NCI-H446 treated with DMSO at 0.1 percent for 48 hours (cell line): Measurements from ENCODE around the gene LRRK1.

Source experiments
- DNase-seq: peaks from one replicate; lab custom pipeline; 2025; lab: John Stamatoyannopoulos, UW

Gene LRRK1

DNA sequence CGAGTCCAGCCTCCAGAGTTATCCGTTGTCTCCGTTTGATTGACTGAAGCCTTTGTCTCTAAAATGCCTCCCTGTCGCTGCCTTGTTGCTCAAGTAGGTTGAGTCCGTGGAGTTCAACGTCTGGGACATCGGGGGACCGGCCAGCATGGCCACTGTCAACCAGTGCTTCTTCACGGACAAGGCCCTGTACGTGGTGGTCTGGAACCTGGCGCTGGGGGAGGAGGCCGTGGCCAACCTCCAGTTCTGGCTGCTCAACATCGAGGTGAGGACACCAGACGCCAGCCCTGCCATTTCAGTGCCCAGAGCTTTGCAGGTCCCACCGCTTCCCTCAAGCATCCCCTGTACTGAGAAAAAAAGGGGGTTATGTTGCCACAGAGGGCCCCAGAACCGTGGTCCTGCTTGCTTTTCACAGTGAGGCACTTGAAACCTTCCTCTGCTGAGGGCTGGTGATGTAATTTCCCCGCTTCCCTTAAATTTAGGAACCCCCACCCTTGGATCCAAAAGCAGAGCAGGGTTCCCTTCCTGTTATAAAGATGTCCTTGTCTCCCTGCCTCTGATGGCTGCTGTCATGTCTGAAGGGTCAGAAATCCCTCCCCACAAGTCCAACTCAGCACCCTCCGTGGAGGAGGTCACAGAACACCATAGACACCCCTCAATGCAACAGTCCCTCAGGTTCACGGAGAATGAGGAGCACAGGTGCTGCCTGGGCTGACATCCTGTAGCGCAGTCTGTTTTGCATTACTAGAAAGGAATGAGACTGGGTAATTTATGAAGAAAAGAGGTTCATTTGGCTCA lies 105.7 kb downstream of the LRRK1 start:
- no peak for DNase-seq

DNA sequence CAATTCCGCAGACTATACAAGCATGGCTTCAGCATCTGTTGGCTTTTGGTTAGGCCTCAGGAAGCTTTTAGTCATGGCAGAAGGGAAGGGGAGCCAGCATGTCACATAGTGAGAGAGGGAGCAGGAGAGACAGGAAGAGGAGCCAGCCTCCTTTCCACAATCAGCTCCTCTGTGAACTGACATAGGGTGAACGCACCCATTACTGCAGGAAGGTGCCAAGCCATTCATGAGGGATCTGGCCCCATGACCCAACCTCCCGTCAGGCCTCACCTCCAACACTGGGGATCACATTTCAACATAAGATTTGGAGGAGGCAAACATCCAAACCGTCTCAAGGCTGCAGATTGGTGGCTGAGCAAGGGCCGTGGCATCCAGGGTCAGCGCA lies 106.3 kb downstream of the LRRK1 start:
- no peak for DNase-seq

DNA sequence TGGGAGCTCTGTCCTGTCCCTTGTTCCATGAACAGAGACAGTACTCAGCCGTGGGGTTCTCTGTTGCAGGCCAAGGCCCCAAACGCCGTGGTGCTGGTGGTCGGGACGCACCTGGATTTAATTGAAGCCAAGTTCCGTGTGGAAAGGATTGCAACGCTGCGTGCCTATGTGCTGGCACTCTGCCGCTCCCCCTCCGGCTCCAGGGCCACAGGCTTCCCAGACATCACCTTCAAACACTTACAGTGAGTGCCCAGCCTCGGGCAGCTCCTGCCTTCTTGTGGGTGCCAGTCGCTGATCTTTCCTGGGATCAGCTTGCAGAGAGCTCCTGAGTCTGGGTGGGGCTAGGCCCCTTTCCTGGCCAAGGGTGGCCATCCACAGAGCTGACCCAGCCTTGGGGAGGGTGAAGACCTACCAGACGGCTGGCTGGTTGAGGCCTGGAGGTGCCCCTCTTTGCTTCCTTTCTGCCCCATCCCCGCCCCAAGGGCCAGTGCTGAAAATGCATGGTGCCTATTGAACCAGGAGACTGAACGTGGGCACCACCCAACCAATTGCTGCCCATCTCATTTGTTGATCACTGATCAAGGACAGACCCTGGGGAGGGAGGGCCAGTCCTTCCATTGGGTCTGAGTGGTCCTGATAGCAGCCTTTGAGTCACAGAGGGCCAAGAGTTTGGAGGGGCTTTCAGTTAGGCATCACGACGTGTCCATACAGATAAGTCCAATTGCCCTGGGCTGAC lies 106.9 kb downstream of the LRRK1 start:
- no peak for DNase-seq

DNA sequence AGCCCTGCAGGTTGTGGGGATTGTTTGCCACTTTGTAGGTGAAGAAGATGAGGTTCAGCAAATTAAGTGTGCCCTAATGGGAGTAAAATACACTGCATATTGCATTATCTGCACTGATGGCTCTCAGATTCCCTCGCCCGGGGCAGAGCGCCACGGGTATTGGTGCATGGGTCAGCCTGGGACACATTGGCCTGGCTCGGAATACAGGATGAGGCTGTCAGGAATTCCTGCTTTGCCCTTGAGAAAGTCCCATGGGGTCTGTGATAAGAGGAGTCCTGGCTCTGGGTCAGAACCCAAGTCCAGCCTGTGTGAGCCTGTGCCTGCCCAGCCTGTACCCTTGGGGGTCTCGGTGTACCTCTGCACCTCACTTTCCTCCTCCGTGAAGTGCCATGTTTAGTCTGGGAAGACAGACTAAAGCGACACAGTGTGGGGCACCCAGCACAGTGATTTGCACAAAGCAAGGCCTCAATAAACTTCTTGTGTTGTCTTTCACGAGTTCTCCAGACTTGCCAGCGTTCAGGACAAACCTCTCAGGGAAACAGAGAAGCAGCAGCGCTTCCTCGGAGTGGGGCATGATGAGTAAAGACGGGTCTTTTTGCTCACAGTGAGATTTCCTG lies 107.6 kb downstream of the LRRK1 start:
- DNase-seq = no peak

DNA sequence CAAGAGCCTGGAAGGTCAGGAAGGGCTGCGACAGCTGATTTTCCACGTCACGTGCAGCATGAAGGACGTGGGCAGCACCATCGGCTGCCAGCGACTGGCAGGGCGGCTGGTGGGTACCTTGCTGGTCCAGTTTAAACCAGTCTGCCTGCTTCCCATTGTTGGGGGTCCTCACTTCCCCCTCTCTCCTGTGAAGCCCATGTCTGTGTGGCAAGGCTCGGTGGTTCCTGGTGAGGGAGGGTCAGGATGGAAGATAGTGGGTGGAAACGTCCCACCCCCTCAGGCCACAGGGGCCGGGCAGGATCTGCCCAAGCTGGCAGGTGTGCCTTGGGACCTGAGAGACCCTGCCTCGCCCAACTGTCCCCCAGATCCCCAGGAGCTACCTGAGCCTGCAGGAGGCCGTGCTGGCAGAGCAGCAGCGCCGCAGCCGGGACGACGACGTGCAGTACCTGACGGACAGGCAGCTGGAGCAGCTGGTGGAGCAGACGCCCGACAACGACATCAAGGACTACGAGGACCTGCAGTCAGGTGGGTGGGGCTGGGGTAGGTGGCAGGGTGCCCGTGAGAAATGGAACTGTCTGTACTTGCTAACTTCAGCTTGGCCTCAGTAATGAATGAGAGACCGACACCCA lies 108.2 kb downstream of the LRRK1 start:
- no peak for DNase-seq

DNA sequence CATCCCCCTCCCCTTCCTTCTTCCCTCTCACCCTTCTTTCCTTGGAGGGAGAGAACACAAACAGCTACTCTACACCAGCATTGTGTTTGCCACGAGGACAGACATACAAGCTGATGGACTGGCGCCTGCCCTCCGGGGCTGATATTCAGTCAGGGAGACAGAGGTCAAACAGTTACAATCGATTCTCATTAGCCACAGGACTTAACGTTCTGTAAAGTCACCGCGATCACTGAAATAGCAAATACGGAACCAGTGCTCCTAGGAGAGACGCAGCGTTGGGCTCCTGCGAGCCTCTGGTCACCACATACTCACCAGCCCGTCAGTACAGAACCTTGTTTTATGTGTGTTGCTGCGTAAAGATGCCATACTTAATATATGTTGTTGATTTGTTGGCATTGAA lies 108.8 kb downstream of the LRRK1 start:
- DNase-seq = no peak

DNA sequence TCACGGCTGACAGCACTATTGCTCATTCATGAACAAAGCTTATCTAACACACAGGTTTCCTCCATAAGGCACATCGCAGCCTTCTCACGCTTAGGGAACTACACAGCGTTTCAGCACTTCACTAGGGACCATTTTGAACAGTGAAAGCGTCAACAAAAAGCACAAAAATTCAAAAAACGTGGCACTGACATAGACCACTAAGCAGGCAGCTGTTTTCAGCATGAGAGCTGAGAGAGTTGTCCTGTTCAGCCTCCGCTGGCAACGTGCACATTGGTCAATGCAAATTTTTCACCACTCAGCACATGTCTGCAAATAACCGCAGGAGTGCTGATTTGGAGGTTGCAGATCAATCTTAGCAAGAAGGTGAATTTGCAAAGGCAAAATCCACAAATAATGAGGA lies 109.2 kb downstream of the LRRK1 start:
- DNase-seq = no peak

DNA sequence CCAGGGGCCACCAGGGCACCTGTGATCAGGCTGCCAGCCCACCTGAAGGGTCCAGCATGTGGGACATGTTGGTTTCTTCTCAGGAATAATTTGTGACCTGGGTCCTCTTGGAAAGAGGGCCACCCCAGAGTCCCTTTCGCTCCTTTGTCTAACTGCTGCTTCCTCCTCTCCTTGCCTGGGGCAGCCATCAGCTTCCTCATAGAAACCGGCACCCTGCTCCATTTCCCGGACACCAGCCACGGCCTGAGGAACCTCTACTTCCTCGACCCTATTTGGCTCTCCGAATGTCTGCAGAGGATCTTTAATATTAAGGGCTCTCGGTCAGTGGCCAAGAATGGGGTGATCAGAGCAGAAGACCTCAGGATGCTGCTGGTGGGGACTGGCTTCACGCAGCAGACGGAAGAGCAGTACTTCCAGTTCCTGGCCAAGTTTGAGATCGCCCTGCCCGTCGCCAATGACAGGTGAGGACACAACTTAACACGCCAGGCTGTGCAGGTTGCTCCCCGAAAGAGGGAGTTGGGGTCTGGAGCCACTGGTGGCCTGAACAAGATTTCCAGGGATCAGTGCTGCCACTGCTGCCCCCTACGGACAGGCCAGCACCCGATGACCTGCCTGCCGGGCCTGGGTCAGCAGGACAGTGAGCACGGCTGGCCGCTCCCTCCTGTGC lies 109.7 kb downstream of the LRRK1 start:
- no peak for DNase-seq

DNA sequence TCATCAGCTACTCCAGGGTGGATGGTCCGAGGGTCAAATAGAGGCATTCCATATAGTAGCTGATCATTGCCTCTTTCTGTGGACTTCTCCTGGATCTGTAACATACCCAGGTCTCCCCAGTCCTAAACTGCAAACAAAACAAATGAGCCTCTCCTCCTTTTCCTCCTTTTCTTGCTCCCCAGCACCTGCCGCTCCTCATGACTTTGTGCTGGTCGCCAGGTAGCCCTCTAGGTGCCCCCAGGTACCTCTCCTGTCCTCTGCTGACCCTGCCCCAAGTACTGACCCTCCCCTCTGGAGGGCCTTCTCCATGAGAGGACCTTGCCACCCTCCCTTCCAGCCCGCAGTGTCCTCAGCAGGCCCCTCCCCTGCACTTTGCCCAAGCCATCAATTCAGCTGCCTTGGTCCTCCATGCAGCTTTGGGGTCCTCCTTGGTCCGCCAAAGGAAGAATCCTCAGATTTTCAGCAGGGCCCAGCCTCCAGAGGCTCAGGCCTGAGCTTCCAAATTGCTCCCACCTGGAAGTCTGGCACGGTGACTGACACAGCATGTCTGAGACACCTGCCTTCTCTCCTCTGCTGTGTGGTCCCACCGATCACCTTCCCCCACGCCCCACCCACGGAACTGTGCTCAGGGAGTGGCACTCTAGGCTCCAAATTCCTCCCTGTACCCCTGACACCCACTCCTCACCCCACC lies 111.0 kb downstream of the LRRK1 start:
- DNase-seq = no peak

DNA sequence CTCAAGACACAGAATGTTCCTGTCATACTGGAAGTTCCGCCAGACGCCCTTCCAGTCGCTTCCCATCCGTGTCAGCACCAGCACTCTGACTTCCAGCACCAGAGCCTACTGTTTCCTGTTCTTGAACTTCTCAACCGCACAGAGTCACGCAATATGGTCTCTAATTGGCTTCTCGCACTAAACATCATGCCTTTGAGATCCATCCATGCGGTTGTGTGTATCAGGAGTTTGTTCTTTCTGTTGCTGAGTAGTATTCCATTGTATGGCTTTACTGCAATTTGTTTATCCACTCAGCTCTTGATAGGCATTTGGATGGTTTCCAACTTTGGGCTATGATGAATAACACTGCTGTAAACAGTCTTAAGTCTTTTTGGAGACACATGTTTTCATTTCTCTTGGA lies 112.1 kb downstream of the LRRK1 start:
- no peak for DNase-seq

DNA sequence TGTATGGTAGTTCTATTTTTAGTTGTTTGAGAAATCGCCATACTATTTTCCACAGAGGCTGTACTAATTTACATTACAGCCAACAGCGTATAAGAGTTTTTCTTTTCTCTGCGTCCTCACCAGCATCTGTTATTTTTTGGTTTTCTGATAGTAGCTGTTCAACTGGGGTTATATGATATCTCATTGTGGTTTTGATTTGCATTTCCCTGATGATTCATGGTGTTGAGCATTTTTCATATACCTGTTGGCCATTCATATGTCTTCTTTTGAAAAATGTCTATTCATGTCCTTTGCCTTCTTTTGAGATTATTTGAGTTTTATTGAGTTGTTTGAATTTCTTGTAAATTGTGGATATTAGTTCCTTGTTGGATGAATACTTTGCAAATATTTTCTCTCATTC lies 114.6 kb downstream of the LRRK1 start:
- no peak for DNase-seq

DNA sequence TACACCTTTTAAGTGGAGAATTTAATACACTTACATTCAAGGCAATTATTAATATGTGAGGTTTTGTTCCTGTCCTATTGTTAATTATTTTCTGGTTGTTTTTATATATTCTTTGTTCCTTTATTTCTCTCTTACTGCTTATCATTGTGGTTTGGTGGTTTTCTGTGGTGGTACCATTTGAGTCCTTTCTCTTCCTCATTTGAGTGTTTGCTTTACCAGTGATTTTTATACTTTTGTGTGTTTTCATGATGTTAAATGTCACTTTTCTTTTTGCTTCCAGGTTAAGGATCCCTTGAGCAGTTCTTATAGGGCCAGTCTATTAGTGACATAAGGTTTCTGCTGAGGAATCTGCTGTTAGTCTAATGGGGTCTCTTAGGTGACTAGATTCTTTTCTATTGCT lies 116.5 kb downstream of the LRRK1 start:
- DNase-seq = no peak

DNA sequence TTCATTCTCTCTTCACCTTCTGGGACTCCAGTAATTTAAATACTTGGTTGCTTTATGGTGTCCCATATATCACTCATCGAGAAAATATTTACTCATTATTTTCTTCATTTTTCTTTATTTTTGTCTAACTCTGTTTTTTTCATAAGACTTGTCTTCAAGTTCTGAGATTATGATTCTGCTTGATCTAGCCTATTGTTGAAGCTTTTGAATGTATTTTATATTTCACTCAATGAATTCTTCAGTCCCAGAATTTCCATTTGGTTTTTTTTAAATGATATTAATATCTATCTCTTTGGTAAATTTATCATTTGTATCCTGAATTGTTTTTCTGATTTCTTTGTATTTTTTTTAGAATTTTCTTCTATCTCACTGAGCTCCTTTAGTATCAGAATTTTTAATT lies 117.0 kb downstream of the LRRK1 start:
- DNase-seq = no peak

DNA sequence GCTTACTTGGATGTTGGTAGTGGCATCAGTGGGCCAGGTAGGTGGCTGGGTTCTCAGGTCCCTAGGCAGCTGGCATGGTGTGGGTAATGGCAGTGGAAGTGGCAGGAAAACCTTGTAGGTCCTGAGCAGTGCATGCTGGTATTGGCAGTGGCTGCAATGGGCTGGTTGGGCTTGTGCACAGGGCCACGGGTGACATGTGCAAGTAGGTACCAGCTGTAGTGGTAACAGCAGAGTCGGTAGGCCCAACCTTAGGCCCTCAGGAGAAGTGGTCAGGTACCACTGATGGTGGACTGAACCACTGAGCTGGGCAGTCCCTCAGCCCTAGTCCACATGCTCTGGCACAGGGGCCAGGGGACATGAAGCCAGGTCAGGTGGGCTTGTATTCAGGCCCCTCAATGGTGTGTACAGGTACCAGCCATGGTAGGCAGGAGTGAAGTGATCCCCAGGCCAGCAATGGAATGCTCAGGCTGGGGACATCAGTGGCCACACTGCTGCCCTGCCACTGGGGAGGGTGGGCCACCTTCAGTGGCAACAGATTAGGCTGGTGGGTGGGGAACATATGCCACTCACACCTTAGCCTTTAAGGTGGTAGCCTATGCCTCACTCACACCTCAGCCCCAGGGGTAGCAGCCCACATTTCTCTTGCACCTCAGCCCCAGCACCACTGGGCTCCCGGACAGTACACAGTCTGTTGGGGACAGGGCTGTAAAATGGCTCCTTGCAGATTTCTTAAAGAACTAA lies 118.1 kb downstream of the LRRK1 start:
- DNase-seq = no peak

DNA sequence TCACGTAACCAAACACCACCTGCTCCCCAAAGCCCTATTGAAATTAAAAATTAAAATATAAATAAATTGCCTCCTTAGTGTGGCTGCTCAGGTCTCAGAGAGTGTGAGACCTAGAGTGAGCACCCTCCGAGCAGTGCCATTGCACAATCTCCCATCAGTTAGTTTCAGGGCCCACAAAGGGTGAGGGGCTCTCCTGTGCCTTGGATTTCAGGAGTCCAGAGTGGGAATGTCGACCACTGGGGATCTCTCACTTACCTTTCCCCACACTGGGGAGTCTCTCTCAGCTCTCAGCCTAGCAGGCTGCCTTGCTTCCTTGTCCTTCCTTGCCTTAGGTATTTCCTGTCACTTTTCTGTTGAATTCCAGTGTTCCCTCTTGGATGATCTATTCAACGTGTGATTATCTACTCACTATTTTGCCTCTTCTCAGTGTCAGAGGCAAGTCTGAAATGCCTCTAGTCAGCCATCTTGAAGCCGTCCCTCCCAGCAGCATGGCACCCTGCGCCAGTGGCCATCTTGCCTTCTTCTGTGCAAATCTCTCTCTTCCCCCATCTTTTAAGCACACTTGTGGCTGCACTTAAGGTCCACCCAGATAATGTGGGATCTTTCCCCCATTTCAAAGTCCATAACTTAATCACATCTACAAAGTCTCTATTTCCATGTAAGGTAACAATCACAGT lies 119.3 kb downstream of the LRRK1 start:
- no peak for DNase-seq

DNA sequence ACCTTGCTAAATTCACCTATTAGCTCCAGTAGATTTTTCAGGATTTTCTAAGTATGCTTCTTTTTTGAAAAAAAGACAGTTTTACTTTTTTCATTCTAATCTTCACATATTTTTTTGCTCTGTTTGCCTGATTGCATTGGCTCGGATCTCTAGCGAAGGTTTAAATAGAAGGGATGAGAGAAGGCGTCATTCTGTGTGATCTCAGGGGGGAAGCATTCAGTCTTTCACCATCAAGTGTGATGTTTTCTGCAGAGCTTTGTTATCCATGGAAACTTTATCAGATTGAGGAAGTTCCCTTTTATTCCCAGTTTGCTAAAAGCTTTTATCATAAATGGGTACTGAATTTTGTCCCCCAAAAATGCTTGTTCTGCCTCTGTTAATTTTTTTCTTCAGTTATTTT lies 120.3 kb downstream of the LRRK1 start:
- DNase-seq = no peak

DNA sequence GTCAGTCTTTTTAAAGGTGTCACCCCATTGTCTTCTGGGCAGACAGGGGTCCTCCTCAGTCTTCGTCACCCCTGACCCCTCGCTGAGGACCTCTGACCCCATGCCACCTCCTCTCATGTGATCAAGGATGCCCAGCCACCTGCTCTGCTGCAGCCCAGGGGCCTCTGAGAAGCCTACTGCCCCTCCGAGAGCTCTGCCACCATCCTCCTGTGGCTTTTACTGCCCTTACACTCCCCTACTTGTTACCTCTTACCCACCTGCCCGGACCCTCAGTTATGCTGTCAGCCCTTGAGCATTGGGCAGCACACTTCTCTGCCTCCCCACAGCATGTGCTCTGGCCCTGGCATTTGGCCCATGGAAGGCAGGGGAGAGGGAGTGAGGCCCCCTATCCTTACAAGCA lies 123.2 kb downstream of the LRRK1 start:
- no peak for DNase-seq

DNA sequence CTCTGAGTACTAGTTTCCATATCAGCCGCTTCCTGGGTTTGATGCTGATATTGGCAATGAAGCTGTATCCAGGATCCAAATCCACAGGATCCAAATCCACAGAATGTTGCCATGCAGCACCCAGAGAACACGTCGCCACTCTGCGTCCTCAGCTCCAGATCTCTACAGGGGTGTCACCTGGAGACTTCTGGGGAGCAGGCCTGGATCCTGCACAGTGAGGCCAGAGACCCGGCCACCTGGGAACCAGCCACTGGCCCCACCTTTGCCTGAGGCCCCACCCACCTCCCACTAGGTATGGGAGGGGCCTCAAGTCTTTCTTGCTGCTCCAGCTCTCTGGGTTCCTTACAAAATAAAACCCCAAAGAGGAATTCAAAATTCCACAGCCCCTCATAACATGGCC lies 123.9 kb downstream of the LRRK1 start:
- DNase-seq = no peak

DNA sequence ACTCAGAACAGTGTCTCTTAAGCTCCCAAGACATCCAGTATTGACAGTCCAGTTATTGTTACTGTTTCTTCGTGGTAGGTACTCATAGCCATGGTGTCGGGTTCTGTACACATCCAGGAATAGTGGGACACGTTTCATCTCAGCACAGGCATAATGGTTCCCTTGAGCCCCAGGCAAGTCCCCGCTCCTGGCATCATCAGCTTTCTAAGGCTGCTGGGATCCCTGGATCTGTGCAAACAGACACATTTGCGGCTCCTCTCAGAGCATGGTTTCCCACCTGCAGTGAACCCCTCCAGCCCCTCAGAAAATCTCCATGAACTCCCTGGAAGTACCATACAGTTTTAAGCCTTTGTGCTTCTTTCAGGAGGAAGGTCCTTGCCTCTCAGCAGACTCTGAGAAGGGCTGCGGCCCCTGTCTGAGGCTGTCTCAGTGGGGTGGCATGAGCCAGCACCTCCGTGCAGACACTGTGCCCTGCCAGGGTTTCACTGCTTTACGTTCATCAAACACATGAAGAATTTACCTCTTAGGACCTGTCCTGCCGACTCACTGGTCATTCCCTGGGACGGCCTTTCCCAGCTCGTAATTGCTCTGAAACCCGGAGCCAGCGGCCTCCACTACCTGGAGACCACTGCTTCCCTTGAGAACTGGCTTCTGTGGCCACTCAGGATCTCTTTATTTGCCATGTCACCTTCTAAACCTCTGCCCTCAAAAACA lies 124.9 kb downstream of the LRRK1 start:
- no peak for DNase-seq
